GM21825 (cell line): ENCODE data around the gene IFITM5.
"Not testable (repeated sequence)": the region's sequence is repeated elsewhere in the genome, so short reads cannot be mapped to it uniquely, and the experiment has no call there.

ENCODE experiments used
- ATAC-seq: cut with Tn5 transposase; IDR thresholded peaks from one replicate; pipeline ENCODE4 v1.9.1; 2021; ENCODE audit warnings: mild to moderate bottlenecking, moderate library complexity; ENCODE audit not compliant: unreplicated experiment

Gene IFITM5

DNA sequence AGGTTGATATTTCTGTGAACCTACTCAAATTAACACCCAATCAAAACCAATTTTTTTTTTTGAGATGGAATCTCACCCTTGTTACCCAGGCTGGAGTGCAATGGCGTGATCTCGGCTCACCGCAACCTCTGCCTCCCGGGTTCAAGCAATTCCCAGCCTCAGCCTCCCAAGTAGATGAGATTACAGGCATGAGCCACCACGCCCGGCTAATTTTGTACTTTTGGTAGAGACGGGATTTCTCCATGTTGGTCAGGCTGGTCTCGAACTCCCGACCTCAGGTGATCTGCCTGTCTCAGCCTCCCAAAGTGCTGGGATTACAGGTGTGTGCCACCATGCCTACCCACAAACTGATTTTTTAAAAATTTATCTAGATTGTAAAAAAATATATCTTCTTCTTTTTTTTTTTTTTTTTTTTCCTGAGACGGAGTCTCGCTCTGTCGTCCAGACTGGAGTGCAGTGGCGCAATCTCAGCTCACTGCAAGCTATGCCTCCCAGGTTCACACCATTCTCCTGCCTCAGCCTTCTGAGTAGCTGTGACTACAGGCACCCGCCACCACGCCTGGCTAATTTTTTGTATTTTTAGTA, 29.3 kb upstream of the IFITM5 start:
- ATAC-seq, result not testable (repeated sequence)

DNA sequence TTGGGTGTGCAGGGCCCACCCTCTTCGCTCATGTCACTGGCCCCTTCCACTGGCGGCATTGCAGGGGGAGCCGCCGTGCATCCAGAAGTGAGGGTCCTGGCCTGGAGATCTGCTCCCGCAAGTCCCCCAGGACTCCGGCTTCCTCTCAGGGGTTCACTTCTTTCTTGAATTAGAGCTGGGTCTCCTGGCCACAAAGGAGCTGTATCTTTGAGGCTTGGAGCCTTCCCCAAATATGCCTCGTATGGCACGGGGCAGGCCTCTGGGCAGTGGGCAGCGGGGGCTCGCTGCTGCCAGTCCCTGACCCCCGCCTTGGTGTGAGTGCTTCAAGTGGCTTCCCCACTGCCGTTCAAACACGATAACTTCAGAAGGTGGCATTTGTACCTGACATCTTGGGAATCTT, 28.7 kb upstream of the IFITM5 start:
- ATAC-seq, result no peak

DNA sequence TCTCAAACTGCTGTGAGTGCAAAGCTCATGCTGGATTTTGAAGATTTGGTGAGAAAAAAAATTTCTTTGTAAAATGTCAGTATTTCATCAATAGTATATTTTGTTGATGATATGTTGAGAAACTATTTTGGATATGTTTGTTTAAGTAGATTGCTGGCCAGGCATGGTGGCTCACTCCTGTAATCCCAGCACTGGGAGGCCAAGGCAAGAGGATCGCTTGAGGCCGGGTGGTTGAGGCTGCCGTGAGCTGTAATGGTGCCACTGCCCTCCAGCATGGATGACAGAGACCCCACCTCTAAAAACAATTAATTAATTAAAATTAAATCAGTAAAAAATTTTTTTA, 28.2 kb upstream of the IFITM5 start:
- ATAC-seq, result no peak

DNA sequence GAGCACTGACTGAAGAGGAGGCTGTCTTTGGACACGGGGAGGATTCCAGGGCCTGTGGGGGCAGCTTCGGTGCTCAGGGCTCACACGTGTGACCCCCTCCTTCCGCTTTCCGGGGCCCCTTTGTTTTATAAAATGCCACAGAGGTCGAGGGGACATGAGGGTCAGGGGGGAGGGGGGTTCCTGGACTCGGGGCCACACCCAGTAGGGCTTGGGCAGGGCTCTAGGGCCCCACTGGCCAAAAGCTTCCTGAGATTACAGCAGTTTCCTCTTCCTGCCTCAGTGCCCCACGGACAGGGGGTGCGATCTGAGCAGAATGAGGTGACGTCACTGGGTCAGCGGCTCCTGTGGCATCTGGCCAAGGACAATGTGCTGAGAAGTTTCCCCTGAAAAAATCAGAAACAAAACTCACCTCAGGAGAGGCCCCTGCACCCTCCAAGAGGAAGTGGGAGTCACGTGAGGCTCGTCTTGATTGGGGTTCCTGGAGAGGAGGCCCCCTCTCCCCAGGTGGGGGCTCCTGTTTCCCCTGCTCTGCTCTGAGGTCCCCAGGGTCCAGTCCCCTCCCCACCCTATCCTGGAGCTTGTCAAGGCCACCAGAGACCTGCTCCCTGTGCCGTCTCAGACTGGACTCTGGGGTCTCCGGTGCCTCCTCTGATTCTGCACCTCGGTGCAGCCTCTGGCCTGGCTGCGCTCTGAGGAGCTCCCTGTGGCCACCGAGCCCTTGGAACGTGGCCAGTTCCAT, 27.7 kb upstream of the IFITM5 start:
- peak; percentile 68 for ATAC-seq

DNA sequence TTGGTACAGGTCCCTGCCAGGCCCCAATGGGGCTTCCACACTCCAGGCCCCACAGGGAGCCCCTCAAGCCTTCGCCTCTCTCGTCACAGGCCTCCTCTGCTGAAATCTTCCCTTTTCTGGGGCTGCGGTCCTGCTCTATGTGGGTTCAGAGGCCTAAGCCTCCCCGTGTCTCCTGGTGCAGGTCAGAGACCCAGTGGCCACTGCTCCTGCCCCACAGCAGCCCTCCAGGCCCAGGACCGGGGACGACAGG, 27.2 kb upstream of the IFITM5 start:
- ATAC-seq, result no peak

DNA sequence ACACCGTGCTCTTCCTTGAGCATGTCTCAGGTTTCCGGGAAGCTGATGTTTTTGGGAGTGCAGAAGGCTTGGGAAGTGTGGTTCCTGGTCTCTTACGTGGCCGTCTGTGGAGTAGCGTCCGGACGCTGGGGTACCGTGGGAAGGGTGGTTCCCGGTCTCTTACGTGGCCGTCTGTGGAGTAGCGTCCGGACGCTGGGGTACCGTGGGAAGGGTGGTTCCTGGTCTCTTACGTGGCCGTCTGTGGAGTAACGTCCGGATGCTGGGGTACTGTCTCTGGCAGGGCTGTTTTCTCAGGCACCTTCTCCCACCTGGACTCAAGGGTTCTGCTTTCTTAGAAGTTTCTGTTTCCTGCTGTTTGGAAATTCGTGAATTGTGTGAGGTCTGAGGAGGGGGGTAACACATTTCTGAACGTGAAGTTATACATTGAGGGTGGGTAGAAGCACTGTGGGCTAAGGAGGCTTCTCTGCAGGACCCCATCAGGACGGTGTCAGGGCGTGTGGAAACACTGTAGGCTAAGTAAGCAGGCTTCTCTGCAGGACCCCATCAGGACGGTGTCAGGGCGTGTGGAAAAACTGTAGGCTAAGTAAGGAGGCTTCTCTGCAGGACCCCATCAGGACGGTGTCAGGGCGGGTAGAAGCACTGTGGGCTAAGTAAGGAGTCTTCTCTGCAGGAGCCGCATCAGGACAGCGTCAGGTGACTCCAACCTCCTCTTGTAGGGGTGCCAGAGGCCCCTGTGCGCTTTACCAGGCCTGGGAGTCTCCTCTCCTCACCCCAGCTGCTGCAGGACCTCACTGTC, 26.7 kb upstream of the IFITM5 start:
- no peak for ATAC-seq

DNA sequence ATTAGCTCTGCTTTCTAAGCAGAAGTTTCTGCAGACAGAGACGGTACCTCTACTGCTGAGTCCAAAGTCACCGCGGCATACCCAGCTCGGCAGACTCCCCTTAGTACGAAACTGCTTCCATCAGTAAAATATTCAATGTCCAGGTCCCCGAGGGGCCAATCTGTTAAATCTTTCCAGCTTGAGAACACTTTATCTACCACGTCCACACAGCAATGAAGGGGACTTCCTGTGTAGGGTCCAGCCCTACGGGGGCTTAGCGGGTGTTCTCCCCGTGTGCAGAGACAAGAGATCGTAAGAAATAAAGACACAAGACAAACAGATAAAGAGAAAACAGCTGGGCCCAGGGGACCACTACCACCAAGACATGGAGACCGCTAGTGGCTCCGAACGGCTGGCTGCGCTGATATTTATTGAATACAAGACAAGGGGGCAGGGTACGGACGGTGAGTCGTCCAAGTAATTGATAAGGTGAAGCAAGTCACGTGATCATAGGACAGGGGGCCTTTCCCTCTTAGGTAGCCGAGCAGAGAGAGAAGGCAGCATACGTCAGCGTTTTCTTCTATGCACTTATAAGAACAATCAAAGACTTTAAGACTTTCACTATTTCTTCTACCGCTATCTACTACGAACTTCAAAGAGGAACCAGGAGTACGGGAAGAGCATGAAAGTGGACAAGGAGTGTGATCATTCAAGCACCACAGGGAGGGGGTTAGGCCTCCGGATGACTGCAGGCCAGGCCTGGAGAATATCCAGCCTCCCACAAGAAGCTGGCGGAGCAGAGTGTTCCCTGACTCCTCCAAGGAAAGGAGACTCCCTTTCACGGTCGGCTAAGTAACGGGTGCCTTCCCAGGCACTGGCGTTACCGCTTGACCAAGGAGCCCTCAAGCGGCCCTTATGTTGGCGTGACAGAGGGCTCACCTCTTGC, 25.5 kb upstream of the IFITM5 start:
- not testable (repeated sequence) for ATAC-seq

DNA sequence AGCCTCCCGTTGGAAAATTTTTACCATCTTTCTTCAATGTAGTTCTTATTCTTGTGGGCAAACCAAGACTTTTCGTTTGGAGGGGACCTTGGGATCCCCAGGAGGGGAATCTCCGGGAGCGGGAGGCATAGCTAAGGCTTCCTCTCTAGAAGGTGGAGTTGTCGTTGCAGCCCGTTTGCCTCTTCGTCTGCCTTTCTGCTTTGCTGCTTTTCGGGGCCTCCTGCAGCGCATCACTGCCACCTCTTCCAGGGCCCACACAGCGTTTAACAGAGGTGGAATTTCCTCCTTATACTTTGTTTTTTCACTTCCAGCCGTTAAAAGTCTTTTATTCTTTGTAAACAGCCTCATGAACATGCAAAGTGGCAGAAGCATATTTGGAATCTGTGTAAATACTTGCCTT, 24.8 kb upstream of the IFITM5 start:
- ATAC-seq, result no peak

DNA sequence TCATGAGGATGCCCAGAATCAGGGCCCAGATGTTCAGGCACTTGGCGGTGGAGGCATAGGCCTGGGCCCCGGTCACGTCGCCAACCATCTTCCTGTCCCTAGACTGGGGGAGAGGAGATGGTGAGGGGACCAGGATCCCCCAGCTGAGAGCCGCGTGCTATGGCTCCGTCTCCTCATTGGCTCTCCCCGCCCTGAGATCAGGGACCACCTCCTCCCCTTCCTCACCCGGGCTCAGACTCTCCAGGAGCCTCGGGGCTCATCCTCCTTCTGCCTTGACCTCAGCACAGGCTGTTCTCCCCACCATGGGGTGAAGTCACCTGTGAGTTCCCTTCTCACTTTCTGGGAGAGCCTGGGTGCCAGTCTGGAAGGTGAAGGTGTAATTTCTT, 20.6 kb upstream of the IFITM5 start:
- ATAC-seq, result not testable (repeated sequence)

DNA sequence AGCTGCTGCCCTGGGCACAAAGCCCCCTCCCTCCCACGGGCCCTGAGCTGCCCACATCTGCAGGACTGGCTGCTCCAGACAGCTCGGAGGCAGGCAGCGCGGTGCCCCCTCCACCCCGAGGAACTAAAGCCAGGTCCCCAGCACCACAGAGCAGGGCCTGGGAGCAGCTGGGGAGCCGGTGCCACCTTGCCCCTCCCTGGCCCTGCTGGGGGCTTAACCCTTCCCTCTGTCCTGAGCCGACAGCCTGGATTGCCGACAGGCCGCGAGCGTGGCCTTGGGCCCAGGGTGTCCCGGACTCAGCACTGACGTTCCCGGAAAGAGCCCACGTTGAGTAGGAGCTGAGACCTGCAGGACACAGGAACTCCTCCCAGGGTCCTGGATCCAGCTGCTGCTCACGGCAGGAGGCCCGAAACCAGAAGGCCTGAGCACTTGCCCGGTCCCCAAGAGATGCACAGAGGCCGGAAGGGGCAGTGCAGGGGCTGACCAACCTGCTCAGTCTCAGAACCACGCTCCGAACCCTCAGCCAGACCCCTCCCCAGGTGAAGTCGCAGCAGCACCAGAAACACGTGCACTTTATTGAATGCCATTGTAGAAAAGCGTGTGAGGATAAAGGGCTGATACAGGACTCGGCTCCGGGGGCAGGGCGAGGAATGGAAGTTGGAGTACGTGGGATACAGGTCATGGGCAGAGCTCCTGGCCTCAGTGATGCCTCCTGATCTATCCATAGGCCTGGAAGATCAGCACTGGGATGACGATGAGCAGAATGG, 20.0 kb upstream of the IFITM5 start:
- ATAC-seq, result not testable (repeated sequence)

DNA sequence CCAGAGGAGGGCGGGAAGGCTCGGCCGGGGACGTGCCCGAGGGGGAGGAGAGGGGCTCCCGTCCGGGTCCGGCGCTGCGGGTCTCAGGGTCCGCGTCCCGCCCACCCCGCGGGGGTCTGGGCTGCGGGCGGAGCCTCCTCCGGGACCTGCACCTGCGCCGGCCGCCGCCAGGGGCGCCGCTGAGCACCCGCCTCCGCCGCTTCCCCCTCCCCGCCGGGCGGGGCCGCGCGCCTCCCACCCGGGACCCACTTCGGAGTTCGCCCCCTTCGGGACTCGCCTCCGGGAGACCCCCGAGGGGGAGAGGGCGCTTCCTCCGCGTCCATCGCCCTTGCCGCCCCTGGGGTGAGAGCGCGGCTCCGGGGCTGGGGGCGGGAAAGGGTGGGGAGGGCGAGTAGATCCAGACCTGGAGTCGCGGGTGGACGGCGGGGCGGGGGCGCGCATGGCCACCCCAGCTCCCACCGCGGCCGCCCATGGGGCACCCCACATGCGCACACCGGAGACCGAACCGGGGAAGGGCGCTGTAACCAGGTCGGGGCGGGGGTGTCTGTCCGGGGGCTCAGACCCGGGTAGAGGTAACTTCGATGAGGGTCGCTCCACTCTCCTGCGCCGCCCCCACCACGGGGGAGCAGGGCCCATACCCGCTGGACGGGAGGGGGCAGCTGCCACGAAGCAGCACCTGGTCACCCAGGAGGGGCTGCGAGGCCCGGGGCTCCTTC, 19.2 kb upstream of the IFITM5 start:
- peak; percentile 43 for ATAC-seq

DNA sequence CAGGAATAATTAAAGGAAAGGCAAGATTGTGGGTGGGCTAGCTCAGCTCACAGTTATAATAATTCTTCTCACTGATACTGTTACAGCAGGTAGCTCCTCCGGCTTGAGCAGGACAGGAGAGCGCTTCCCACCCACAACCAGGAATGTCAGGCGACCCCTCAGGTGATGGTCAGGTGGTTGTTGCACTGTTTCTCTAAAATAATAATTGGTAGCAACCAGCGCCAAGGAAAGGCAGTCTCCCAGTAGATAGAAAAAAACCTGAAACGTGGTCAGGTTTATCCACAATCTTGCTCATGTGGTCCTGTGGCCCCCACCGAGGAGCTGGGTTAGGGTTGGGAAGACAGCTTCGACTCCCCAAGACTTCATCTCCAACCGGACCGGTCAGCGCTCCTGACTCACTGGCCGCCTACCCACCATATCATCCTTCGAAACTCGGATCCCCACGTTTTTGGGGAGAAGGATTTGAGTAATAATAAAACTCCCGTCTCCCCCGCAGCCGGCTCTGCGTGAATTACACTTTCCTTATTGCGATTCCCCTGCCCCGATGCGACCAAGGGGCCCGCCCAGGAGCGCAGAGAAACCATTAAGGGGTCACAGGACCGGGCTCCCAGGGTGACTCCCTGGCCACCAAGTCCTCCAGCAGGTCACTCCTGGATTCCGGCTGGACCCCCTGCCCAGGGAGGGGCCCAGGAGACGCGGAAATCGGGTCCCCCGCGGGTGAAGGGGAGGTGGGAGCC, 18.5 kb upstream of the IFITM5 start:
- not testable (repeated sequence) for ATAC-seq

DNA sequence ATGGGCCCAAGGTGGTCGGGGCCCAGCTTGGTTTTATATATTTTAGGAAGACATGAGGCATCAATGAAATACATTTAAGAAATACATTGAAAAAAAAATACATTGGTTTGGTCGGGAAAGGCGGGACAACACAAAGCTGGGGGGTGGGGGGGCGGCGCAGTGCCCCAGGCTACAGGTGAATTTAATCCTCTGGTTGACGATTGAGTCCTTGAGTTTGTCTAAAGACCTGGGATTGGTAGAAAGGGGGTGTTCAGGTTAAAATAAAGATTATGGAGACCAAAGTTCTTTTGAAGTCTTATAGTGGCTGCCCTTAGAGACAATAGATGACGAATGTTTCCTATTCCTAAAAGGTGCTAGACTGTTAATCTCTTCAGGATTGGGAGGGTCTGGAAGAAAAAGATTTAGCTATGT, 17.6 kb upstream of the IFITM5 start:
- no peak for ATAC-seq

DNA sequence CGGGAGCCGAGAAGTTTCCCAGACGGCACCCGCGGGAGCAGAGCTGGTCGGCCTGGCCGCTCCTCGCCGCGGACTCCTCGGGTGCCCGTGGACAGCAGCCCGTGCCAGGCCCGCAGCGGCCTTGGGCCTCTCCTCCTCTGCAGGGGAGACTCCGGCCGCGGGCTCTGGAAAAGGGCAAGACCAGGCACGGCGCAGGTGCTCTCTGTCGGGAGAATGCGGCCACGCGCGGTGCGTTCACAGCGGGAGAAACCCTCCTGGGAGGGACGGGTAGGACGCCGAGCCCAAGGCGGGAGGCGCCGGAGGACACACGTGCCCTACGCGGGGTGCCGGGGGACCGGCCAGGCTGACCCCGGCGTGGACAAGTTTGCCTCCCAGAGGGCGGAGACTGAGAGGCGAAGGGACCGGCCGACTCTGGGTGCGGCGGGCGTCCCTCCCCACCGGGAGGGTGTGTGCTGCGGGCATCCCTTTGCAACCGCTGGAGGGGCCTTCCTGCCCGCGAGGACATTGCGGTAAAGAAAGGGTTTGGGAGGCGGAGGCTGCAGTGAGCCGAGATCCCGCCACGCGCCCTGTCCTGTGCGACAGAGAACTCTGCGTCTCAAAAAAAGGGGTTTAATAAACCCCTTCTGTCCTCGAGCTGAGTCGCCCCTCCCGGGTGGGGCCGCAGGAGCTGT, 16.8 kb upstream of the IFITM5 start:
- ATAC-seq, result no peak

DNA sequence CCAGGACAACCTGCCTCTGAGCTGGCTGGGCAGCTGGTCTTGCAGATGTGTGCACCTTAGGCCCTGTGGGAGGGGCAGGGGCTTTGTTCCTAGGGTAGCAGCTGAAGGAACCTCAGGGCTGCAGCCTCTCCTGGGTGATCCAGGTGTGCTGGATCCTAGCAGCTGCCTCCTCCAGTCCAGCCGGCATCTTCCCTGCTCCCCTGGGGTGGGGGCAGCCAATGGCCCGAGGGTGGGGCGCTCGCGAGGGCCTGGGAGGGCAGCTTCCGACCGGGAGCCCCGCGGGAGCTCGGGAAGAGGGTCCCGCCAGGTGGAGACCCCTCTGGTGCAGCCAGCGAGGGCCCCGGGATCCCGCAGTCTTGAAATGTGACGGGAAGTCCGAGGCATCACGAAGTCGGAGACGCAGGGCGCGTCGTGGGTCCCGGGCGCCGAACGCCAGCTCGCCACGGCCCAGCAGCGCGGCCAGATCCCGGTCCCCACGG, 16.2 kb upstream of the IFITM5 start:
- ATAC-seq, result no peak

DNA sequence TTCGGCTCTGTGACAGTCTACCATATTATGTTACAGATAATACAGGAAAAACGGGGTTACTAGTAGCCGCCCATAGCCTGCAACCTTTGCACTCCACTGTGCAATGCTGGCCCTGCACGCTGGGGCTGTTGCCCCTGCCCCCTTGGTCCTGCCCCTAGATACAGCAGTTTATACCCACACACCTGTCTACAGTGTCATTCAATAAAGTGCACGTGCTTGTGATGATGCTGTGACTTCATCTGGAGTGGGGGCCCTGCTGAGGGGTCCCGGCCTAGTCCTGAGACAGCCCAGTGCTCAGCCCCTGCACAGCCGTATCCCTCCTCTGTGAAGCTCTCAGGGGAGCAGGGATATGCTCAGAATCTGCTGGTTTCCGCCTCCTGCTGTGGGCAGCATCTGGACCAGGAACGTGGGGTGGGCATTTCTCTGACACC, 15.7 kb upstream of the IFITM5 start:
- no peak for ATAC-seq

DNA sequence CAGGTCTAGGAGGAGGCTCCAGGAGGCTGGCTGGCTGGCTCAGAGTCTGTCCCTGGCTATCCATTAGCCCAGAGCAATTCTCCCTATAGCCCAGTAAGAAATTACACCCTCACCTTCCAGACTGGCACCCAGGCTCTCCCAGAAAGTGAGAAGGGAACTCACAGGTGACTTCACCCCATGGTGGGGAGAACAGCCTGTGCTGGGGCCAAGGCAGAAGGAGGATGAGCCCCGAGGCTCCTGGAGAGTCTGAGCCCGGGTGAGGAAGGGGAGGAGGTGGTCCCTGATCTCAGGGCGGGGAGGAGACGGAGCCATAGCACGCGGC, 15.2 kb upstream of the IFITM5 start:
- not testable (repeated sequence) for ATAC-seq

DNA sequence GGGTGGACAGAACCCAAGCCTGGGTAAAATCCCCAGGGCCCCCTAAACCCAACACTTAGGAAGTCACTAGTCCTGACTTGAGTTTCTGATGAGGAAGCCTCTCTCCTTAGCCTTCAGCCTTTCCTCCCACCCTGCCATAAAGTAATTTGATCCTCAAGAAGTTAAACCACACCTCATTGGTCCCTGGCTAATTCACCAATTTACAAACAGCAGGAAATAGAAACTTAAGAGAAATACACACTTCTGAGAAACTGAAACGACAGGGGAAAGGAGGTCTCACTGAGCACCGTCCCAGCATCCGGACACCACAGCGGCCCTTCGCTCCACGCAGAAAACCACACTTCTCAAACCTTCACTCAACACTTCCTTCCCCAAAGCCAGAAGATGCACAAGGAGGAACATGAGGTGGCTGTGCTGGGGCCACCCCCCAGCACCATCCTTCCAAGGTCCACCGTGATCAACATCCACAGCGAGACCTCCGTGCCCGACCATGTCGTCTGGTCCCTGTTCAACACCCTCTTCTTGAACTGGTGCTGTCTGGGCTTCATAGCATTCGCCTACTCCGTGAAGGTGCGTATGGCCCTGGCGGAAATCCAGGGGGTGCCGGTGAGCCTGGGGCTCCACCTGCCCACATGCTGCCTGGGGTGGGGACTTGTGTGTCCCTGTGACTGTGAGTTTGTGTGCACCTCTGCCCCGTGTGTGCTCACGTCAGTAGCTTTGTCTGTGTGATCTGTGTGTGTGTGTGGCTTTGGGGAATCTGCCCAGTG, 14.6 kb upstream of the IFITM5 start, which contains the start of gene IFITM1:
Gene IFITM1, plus strand, starts transcription at position 254 of the 767 bp plus-strand sequence. Its CDS starts 131 bp downstream, at position 385.
- ATAC-seq, result peak; percentile 32
